NCI-H1092 (cell line): ENCODE results near the gene ZNF468.
"Not testable (repeated sequence)": the region's sequence is repeated elsewhere in the genome, so short reads cannot be mapped to it uniquely, and the experiment has no call there.

Source experiments
- DNase-seq: peaks from one replicate; lab custom pipeline; 2025; lab: John Stamatoyannopoulos, UW

Gene ZNF468

GRCh38 chr19:52857378-52858191 lies at the start of gene ZNF468:
ZNF468 (minus strand) TSS chr19:52857619; CDS start chr19:52854272, 3,347 bp downstream.
- peak; percentile 1 for DNase-seq

DNA sequence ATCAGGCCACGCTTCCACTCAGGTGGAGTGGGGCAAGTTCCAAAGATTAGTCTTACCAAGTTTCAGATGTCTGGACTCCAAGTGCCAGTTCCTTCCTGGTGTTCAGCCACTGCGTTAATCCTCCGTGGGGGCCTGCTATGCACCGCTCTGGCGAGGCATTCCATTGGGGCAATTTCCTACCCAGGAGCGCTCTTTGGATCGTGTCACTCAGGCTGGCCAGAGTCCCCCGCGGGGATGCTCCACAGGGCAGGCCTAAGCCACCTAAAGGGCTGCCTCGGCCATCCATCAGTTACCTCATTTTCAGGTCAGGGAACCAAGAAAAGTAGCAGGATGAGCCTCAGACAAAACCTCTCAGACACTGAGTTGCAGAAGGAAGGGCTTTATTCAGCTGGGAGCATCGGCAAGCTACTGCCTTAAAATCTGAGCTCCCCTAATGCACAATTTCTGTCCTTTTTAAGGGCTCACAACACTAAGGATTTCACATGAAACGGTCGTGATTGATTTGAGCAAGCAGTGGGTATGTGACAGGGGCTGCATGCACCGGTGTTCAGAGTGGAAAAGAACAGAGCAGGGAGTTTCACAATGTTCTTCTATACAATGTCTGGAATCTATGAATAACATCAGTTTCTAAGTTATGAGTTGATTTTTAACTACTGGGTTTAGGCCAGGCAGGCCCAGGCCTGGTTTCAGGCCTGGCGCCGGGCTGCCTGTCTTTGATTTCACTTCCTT lies 46.8 kb upstream of the ZNF468 start:
- not testable (repeated sequence) for DNase-seq

DNA sequence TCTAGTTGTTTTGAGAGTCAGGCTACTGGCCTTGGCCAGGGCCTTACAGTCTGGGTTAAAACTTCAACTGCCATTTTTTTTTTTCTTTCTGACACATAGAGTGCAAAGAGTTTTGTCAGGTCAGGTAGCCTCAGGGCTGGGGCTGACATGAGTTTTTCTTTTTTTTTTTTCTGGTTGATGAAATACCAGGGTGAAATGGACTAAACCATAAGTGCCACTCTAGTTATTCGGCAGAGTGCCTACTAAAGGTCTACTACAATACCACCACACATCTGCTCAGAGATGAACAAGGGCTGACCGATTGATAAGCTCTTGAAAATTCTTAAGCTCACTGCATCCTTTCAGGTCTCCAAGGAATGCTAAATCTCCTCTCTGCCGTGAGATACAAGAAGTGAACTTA lies 44.4 kb upstream of the ZNF468 start:
- DNase-seq, result no peak

- DNase-seq, result not testable (repeated sequence)
Observed at GRCh38 chr19:52898596-52898995, 41.2 kb upstream of the ZNF468 start.

- DNase-seq, result no peak
Observed at GRCh38 chr19:52898101-52898500, 40.7 kb upstream of the ZNF468 start.

DNA sequence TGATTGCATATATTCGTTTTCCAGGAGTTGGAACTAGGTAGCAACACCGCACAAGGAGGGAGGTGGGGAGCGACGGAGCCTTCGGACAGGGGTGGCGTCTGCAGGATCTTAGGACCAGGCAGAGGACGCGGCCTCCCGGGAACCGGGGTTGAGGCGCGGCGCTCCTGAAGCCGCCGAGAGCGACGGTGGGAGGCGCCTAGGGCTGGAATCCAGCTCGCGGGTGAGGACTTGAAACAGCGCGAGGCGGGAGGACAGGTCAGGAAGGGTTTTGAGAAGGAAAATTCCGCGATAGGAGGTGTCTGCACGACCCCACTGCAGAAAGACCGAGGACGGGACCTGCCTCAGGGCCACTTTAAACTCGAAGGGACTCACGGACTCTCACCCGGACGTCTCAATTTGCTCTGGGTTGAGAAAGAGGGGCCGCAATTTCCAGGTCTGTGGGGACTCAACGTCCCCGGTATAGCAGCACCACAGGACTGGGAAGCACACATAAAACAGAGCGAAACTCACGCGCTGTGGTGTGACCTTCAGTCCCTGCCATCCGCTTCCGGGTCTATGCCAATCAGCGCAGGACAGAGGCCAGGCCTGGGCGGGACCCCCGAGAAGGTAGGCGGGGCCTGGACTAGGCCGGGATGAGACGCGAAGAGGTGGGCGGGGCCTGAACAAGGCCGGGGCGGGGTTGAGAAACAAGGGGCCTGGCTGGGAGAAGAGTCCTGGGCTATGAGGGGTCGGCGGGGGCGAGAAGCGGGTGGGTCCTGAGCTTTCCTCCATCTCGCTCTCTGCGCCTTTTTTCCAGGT lies 39.9 kb upstream of the ZNF468 start, which contains the start of gene ZNF320:
ZNF320 (minus strand) TSS at position 498 of the 798 bp plus-strand sequence. CDS start 7,380 bp downstream, outside the sequence.
- DNase-seq, result peak; percentile 85

DNA sequence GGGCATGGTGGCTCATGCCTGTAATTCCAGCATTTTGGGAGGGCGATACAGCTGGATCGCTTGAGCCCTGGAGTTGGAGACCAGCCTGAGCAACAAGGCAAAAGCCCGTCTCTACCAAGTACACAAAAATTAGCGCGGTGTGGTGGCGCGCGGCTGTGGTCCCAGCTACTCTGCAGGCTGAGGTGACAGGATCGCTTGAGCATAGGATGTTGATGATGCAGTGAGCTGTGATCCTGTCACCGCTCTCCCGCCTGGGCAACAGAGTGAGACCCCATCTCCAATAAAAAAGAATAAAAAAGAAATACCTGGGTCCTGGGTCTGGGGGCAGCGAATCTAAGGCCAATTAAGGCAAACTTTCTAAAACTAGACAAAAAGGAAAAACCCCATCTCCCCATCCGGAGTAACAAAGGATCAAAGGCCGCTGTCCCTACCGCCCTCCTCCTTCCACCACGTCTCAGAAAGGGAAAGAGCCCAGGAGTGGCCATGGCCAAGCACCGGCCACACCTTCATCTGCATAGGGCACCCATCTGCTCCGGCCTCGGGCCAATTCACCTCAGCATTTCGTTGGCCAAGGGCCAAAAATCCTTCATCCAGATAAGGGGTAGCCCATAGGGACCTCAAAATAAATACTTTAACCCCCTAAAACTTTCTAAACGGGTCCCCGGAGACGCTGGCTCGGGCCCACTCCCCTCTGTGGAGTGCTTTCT lies 39.2 kb upstream of the ZNF468 start:
- no peak for DNase-seq

- no peak for DNase-seq
Observed at GRCh38 chr19:52891336-52891735, 33.9 kb upstream of the ZNF468 start.

- no peak for DNase-seq
Observed at GRCh38 chr19:52889931-52890330, 32.5 kb upstream of the ZNF468 start.

GRCh38 chr19:52889076-52889475 lies 31.7 kb upstream of the ZNF468 start:
- no peak for DNase-seq

GRCh38 chr19:52880895-52881389 lies 23.5 kb upstream of the ZNF468 start:
- DNase-seq, result no peak

GRCh38 chr19:52872996-52873395 lies 15.6 kb upstream of the ZNF468 start:
- DNase-seq, result not testable (repeated sequence)

DNA sequence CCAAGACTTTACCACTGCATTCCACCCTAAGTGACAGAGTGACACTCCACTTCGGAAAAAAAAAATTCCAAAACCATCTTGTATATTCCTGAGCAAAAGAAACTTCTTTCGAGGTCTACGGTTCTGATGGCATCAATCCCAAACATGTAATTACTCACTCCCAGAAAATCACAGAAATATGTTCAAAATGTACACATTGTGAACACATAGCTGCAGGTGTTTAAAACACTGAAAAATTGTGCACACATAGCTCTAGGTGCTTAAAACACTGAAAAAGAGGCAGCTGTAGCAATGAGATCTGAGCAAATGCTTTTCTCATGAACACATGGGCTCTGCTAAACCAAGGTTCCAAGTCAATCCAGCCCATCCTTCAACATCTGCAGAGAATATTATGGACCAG lies 14.0 kb upstream of the ZNF468 start:
- no peak for DNase-seq

DNA sequence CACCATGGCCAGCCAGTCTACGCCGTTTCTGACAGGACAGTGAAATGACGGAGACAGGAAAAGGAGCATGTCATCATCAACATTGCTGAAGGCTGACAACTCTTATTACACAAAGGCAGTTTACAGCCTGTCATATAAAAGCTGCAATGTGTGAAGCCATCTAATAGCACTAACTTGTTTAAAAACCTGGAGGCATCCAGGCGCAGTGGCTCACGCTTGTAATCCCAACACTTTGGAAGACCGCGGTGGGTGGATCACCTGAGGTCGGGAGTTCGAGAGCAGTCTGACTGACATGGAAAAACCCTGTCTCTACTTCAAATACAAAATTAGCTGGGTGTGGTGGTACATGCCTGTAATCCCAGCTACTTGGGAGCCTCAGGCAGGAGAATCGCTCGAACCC lies 10.6 kb upstream of the ZNF468 start:
- DNase-seq, result not testable (repeated sequence)

DNA sequence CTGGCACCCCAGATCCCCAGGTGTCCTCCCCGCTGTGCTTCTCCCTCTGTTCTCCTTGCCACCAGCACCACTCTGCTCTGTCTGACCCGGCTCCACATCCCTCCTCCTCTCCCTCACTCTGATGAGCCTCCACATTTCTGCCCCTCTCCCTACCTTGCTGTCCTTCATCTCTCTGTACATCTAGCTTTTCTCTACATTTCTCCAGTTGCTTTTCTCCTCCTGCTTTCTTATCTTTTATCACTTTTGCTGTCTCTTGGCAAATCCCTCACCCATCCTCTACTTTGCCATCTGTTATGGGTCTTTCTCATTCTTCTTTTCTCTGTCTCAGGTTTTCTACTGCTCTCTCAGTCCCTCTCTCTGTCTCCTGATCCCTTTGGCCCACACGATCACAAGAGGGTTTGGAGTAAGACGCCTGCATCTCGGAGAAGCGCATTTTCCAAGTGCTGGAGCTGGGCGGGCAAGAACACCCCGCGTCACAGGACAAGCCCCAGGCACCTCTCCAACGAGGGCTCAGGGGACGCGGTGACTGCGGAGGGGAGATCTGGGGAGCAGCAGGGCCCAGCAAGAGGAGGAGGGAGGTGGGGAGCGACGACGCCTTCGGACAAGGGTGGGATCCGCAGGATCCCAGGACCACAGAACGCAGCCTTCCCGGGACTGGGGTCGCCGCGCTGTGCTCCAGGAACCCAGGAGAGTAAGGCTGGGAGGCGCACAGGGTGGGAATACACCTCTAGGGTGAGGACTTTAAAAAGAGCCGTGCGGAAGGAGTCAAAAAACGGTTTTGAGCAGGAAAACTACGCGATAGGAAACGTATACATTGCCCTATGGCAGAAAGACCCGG lies 660 bp downstream of the ZNF468 start:
- not testable (repeated sequence) for DNase-seq

GRCh38 chr19:52847352-52847751 lies 10.1 kb downstream of the ZNF468 start:
- not testable (repeated sequence) for DNase-seq

DNA sequence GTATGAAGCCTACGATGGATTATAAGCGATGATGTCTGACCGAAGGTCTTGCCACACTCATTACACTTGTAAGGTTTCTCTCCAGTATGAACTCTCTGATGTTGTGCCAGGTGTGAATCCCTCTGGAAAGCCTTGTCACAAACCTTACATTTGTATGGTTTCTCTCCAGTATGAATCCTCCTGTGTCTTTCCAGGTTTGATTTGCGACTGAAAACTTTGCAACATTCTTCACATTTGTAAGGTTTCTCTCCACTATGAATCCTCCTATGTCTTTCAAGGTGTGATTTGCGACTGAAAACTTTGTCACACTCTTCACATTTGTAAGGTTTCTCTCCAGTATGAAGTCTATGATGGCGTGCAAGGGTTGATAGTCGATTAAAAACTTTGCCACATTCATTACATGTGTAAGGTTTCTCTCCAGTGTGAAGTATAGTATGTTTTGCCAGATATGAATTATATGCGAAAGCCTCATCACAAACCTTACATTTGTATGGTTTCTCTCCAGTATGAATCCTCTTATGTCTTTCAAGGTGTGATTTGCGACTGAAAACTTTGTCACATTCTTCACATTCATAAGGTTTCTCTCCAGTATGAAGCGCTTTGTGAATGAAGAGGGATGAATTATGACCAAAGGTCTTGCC lies 16.5 kb downstream of the ZNF468 start:
- DNase-seq, result not testable (repeated sequence)

DNA sequence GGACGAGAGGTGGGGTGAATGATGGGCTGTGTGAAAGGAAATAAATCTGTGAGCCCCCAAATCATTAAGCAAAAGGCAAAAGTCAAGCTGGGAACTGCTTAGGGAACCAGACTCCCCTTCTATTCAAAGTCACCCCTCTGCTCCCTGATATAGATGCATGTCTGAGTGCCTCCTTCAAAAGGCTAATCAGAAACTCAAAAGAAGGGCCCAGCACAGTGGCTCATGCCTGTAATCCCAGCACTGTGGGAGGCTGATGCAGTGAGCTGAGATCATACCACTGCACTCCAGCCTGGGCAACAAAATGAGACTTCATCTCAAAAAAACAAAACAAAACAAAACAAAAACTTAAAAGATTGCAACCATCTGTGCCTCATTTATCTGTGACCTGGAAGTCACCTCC lies 23.1 kb downstream of the ZNF468 start:
- not testable (repeated sequence) for DNase-seq

GRCh38 chr19:52833541-52833940 lies 23.9 kb downstream of the ZNF468 start:
- DNase-seq, result not testable (repeated sequence)

GRCh38 chr19:52829866-52830265 lies 27.6 kb downstream of the ZNF468 start:
- not testable (repeated sequence) for DNase-seq
